Fibroblast of mammary gland (primary cell): Measurements from ENCODE around the gene PGA5.

ENCODE experiments used
- DNase-seq: peaks from one replicate; pipeline ENCODE4 v3.0.0-alpha.2; 2010; ENCODE audit warnings: low read depth
- H3K4me3 ChIP-seq: 2 replicates; pipeline ENCODE4 v1.5.1; 2011; ENCODE audit warnings: low read depth, mild to moderate bottlenecking, low read length, moderate library complexity; ENCODE audit not compliant: control insufficient read depth
- CTCF ChIP-seq: conservative IDR thresholded peaks from 2 replicates; pipeline ENCODE4 v1.5.1; 2011; ENCODE audit warnings: low read depth, low read length, inconsistent platforms; ENCODE audit not compliant: control insufficient read depth, insufficient read depth

The PGA5 gene

GRCh38 chr11:61256710-61257482 lies 15.9 kb downstream of the PGA5 start:
- DNase-seq, result no peak
- TF ChIP-seq CTCF, result no peak
- no peak overlapping the region for H3K4me3 ChIP-seq

- no peak overlapping the region for H3K4me3 ChIP-seq
- TF ChIP-seq CTCF, result no peak
- no peak for DNase-seq
Observed at GRCh38 chr11:61258546-61258945, 17.6 kb downstream of the PGA5 start.

GRCh38 chr11:61259363-61259762 lies 18.4 kb downstream of the PGA5 start:
- no peak for DNase-seq
- H3K4me3 ChIP-seq, result no peak overlapping the region

GRCh38 chr11:61264371-61264770 lies 23.4 kb downstream of the PGA5 start:
- no peak for DNase-seq
- no peak for TF ChIP-seq CTCF
- no peak overlapping the region for H3K4me3 ChIP-seq

More at GRCh38 chr11:61259363-61259762, 18.4 kb downstream of the PGA5 start:
- TF ChIP-seq CTCF, result no peak

GRCh38 chr11:61264795-61265194 lies 23.8 kb downstream of the PGA5 start:
- no peak overlapping the region for H3K4me3 ChIP-seq
- TF ChIP-seq CTCF, result no peak

GRCh38 chr11:61265357-61265756 lies 24.4 kb downstream of the PGA5 start:
- no peak for DNase-seq
- no peak overlapping the region for H3K4me3 ChIP-seq
- TF ChIP-seq CTCF, result no peak

More at GRCh38 chr11:61264795-61265194, 23.8 kb downstream of the PGA5 start:
- DNase-seq, result no peak

- no peak for TF ChIP-seq CTCF
Observed at GRCh38 chr11:61266602-61267001, 25.6 kb downstream of the PGA5 start.

More at GRCh38 chr11:61266602-61267001, 25.6 kb downstream of the PGA5 start:
- peak; percentile 14 for DNase-seq
- H3K4me3 ChIP-seq, result no peak overlapping the region
